Stimulated activated CD8-positive, alpha-beta memory T cell treated with anti-CD3 and anti-CD28 coated beads, Interleukin-12 subunit alpha, Interleukin-12 subunit beta, amount 100 ng/mL, for 1 hour (primary cell): ENCODE results near the gene MARK2.
A peak's percentile ranks its signal among the peaks of the same experiment; 100 is the strongest.

ENCODE experiments used
- DNase-seq: peaks from one replicate; pipeline ENCODE4 v3.0.0-alpha.2; 2020; ENCODE audit warnings: low read depth

Gene MARK2

GRCh38 chr11:63829823-63830489 is 9.0 kb upstream of the MARK2 start:
- DNase-seq, result no peak

GRCh38 chr11:63831326-63831725 is 7.6 kb upstream of the MARK2 start:
- DNase-seq, result no peak

- no peak for DNase-seq
These were observed 6.6 kb upstream of the MARK2 start for GRCh38 chr11:63832336-63832735.

- DNase-seq, result no peak
These were observed 5.9 kb upstream of the MARK2 start for GRCh38 chr11:63833048-63833447.

GRCh38 chr11:63834535-63835157 is 4.3 kb upstream of the MARK2 start:
- DNase-seq, result no peak

GRCh38 chr11:63835158-63835545 is 3.8 kb upstream of the MARK2 start:
- DNase-seq, result no peak

- peak; percentile 66 for DNase-seq
These were observed 1.8 kb upstream of the MARK2 start for GRCh38 chr11:63837027-63837688.

- no peak for DNase-seq
These were observed 1.2 kb upstream of the MARK2 start for GRCh38 chr11:63837739-63838138.

- no peak for DNase-seq
These were observed 696 bp upstream of the MARK2 start for GRCh38 chr11:63838150-63838677.

GRCh38 chr11:63839508-63840355 is 822 bp downstream of the MARK2 start:
- DNase-seq, result no peak

GRCh38 chr11:63840356-63841060 is 1.6 kb downstream of the MARK2 start:
- DNase-seq, result no peak

GRCh38 chr11:63841554-63841953 is 2.6 kb downstream of the MARK2 start:
- no peak for DNase-seq

GRCh38 chr11:63843041-63843440 is 4.1 kb downstream of the MARK2 start:
- DNase-seq, result no peak

GRCh38 chr11:63844836-63845235 is 5.9 kb downstream of the MARK2 start:
- DNase-seq, result no peak

GRCh38 chr11:63845303-63845702 is 6.4 kb downstream of the MARK2 start:
- DNase-seq, result no peak

GRCh38 chr11:63845911-63846310 is 7.0 kb downstream of the MARK2 start:
- DNase-seq, result no peak

GRCh38 chr11:63846897-63847296 is 8.0 kb downstream of the MARK2 start:
- DNase-seq, result no peak

GRCh38 chr11:63847363-63847762 is 8.5 kb downstream of the MARK2 start:
- no peak for DNase-seq

- no peak for DNase-seq
These were observed 10.8 kb downstream of the MARK2 start for GRCh38 chr11:63849691-63850090.

- no peak for DNase-seq
These were observed 12.0 kb downstream of the MARK2 start for GRCh38 chr11:63850920-63851319.

GRCh38 chr11:63851364-63851763 is 12.5 kb downstream of the MARK2 start:
- no peak for DNase-seq

- no peak for DNase-seq
These were observed 14.6 kb downstream of the MARK2 start for GRCh38 chr11:63853476-63853875.
